Panc1 (cell line): ENCODE results near the gene SMIM15. TPM values are rescaled to one million over a fixed set of nuclear protein-coding genes. Genes with fewer than 3 reads are reported as not detected.

Experiments
- ATAC-seq: fragments of 200-7000 bp; cut with Tn5 transposase; 2 replicates; pipeline ENCODE4 v1.9.1; 2020; ENCODE audit warnings: mild to moderate bottlenecking, moderate library complexity
- BruUV-seq: library from RNA; stranded (reverse); fragments of 400-500 nt; replicated peaks from 2 replicates; lab custom pipeline; 2021; lab: Mats Ljungman, UMichigan
- CTCF ChIA-PET: fragments of 300-600 bp; sonication (Branson Sonifier 250); formaldehyde crosslinking; loops from one replicate; lab custom pipeline; 2022; ENCODE audit warnings: antibody characterized with exemption; lab: Charles Lee
- POLR2A ChIA-PET: fragments of 300-600 bp; sonication (Branson Sonifier 250); formaldehyde crosslinking; loops from one replicate; lab custom pipeline; 2022; ENCODE audit warnings: antibody characterized with exemption; lab: Charles Lee
- DNase-seq: peaks from one replicate; pipeline ENCODE4 v3.0.0-alpha.2; 2010; ENCODE audit warnings: low read depth, low spot score
- H3K27ac ChIP-seq: 2 replicates; pipeline ENCODE4 v1.5.1; 2011; ENCODE audit warnings: mild to moderate bottlenecking, low read length, inconsistent platforms
- H3K27me3 ChIP-seq: fragments of 200-500 bp; sonication (Bioruptor generic); 2 replicates; pipeline ENCODE4 v1.6.0; 2014; ENCODE audit warnings: low read length, inconsistent platforms; ENCODE audit not compliant: control insufficient read depth, insufficient read depth
- H3K36me3 ChIP-seq: fragments of 200-500 bp; sonication (Bioruptor generic); 2 replicates; pipeline ENCODE4 v1.5.1; 2014; ENCODE audit warnings: inconsistent platforms, mild to moderate bottlenecking, low read length, moderate library complexity; ENCODE audit not compliant: control insufficient read depth, insufficient read depth
- H3K4me1 ChIP-seq: 2 replicates; pipeline ENCODE4 v1.5.1; 2011; ENCODE audit warnings: inconsistent platforms, mild to moderate bottlenecking, low read length, moderate library complexity; ENCODE audit not compliant: control insufficient read depth, insufficient read depth
- H3K4me3 ChIP-seq, 2 experiments: 2 replicates each; pipeline ENCODE4 v1.5.1; 2011 to 2012; ENCODE audit warnings: low read depth in 2 of 2, low read length in 2 of 2, mild to moderate bottlenecking in 2 of 2, inconsistent platforms in 1 of 2, moderate library complexity in 1 of 2
- H3K9me3 ChIP-seq: fragments of 200-500 bp; sonication (Bioruptor generic); 2 replicates; pipeline ENCODE4 v1.5.1; 2014; ENCODE audit warnings: low read depth, mild to moderate bottlenecking, inconsistent platforms, low read length, moderate library complexity; ENCODE audit not compliant: control insufficient read depth, insufficient read depth
- POLR2AphosphoS5 ChIP-seq: IDR thresholded peaks from 2 replicates; pipeline ENCODE4 v1.6.1; 2012; ENCODE audit warnings: mild to moderate bottlenecking, low read depth, low read length, moderate library complexity
- SIN3A ChIP-seq: IDR thresholded peaks from 2 replicates; pipeline ENCODE4 v1.6.1; 2012; ENCODE audit warnings: low read depth, mild to moderate bottlenecking, low read length, moderate library complexity, borderline replicate concordance; ENCODE audit not compliant: insufficient read depth
- TCF7L2 ChIP-seq: IDR thresholded peaks from 2 replicates; pipeline ENCODE4 v1.6.1; 2011; ENCODE audit warnings: mild to moderate bottlenecking, low read depth, low read length, inconsistent platforms
- in situ Hi-C: cut with HindIII; loops from 2 replicates; pipeline ENCODE4 v1.10.0; 2016; ENCODE audit warnings: low sequenced_read_pairs, low pct_unique_long_range_greater_than_20kb
- intact Hi-C: fragments of 100-400 bp; cut with micrococcal nuclease; formaldehyde crosslinking; loops from one replicate; pipeline ENCODE4 v1.10.0; 2022; ENCODE audit not compliant: unreplicated experiment
- total RNA-seq: library from RNA; stranded (reverse); gene quantifications from one replicate; pipeline ENCODE4 v1.2.1, GENCODE V29; 2021; ENCODE audit not compliant: unreplicated experiment
- TF ChIP-seq, protein P1 (sequence below): fragments of 450-650 bp; IDR thresholded peaks from 2 replicates; pipeline ENCODE4 v1.5.1; 2017; ENCODE audit warnings: mild to moderate bottlenecking
- TF ChIP-seq, protein P2 (sequence below), 2 experiments: IDR thresholded peaks; 2 replicates each; pipeline ENCODE4 v1.6.1; 2011 to 2012; ENCODE audit warnings: low read depth in 2 of 2, control low read depth in 1 of 2, low read length in 1 of 2, mild to moderate bottlenecking in 1 of 2, moderate library complexity in 1 of 2; ENCODE audit not compliant: insufficient read depth in 1 of 2

The SMIM15 gene
- total RNA-seq, 1 experiment from 2014 or later, result 77.5 TPM

GRCh38 chr5:61183538-61183937 lies 21.3 kb upstream of the SMIM15 start:
- ChIA-PET CTCF (no interaction called here), POLR2A (no interaction called here)
- TF ChIP-seq SIN3A, result no peak
- TF ChIP-seq, protein P1, sequence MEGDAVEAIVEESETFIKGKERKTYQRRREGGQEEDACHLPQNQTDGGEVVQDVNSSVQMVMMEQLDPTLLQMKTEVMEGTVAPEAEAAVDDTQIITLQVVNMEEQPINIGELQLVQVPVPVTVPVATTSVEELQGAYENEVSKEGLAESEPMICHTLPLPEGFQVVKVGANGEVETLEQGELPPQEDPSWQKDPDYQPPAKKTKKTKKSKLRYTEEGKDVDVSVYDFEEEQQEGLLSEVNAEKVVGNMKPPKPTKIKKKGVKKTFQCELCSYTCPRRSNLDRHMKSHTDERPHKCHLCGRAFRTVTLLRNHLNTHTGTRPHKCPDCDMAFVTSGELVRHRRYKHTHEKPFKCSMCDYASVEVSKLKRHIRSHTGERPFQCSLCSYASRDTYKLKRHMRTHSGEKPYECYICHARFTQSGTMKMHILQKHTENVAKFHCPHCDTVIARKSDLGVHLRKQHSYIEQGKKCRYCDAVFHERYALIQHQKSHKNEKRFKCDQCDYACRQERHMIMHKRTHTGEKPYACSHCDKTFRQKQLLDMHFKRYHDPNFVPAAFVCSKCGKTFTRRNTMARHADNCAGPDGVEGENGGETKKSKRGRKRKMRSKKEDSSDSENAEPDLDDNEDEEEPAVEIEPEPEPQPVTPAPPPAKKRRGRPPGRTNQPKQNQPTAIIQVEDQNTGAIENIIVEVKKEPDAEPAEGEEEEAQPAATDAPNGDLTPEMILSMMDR, result no peak
- TF ChIP-seq TCF7L2, result no peak
- TF ChIP-seq POLR2AphosphoS5, result no peak
- TF ChIP-seq, protein P2, sequence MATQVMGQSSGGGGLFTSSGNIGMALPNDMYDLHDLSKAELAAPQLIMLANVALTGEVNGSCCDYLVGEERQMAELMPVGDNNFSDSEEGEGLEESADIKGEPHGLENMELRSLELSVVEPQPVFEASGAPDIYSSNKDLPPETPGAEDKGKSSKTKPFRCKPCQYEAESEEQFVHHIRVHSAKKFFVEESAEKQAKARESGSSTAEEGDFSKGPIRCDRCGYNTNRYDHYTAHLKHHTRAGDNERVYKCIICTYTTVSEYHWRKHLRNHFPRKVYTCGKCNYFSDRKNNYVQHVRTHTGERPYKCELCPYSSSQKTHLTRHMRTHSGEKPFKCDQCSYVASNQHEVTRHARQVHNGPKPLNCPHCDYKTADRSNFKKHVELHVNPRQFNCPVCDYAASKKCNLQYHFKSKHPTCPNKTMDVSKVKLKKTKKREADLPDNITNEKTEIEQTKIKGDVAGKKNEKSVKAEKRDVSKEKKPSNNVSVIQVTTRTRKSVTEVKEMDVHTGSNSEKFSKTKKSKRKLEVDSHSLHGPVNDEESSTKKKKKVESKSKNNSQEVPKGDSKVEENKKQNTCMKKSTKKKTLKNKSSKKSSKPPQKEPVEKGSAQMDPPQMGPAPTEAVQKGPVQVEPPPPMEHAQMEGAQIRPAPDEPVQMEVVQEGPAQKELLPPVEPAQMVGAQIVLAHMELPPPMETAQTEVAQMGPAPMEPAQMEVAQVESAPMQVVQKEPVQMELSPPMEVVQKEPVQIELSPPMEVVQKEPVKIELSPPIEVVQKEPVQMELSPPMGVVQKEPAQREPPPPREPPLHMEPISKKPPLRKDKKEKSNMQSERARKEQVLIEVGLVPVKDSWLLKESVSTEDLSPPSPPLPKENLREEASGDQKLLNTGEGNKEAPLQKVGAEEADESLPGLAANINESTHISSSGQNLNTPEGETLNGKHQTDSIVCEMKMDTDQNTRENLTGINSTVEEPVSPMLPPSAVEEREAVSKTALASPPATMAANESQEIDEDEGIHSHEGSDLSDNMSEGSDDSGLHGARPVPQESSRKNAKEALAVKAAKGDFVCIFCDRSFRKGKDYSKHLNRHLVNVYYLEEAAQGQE (IDR thresholded peaks at IDR 0.05; ENCODE audit: insufficient read depth in 1 of 2, low read depth in 2 of 2, low read length in 1 of 2), result no peak
- no TSS peak for BruUV-seq
- ATAC-seq (no peak), DNase-seq (no peak)
- Histone ChIP-seq H3K27me3 (no peaks in the 10 kb centered on the region), H3K27ac (no peak overlapping the region), H3K4me3 (no peak overlapping the region), H3K36me3 (no peaks in the 10 kb centered on the region), H3K9me3 (no peaks in the 10 kb centered on the region), H3K4me1 (no peaks in the 10 kb centered on the region)
- in situ Hi-C loops (no loop called here), intact Hi-C loops (no loop called here)

GRCh38 chr5:61182449-61182848 lies 20.2 kb upstream of the SMIM15 start:
- POLR2A ChIA-PET, result interaction anchor here (0.6 kb wide), 1 partner anchor 46 kb away, joined by 7 read pairs; no protein-coding TSS in a partner anchor
- intact Hi-C loops, result no loop called here
- CTCF ChIA-PET, result no interaction called here
- TF ChIP-seq SIN3A (no peak), TCF7L2 (no peak), POLR2AphosphoS5 (no peak)
- TF ChIP-seq, protein P1, result no peak
- TF ChIP-seq, protein P2 (IDR thresholded peaks at IDR 0.05; ENCODE audit: insufficient read depth in 1 of 2, low read depth in 2 of 2, low read length in 1 of 2), result no peak
- in situ Hi-C loops, result no loop called here
- no peak for DNase-seq
- BruUV-seq, result no TSS peak
- H3K27me3 ChIP-seq, result no peaks in the 10 kb centered on the region
- no peaks in the 10 kb centered on the region for H3K9me3 ChIP-seq
- 0 out of 2 replicates have a peak, but pooled peaks have one; percentile 45 for ATAC-seq
- H3K4me1 ChIP-seq, result no peaks in the 10 kb centered on the region
- no peak overlapping the region for H3K4me3 ChIP-seq
- no peaks in the 10 kb centered on the region for H3K36me3 ChIP-seq
- no peak overlapping the region for H3K27ac ChIP-seq
